Transverse colon (tissue), 4 donors: Measurements from ENCODE around the gene CHD6.

ENCODE experiments used
- CTCF ChIP-seq, 5 experiments: fragments of 200-600 bp in 3 of 5; fragments of 450-650 bp in 2 of 5; sonication (generic) in 3 of 5; IDR thresholded peaks; 1 replicate in 2 of 5; 2 replicates in 3 of 5; pipeline ENCODE4 v1.5.1; 2016 to 2017; ENCODE audit warnings: antibody characterized with exemption in 5 of 5, inconsistent platforms in 3 of 5, mild to moderate bottlenecking in 2 of 5, moderate library complexity in 1 of 5
- POLR2A ChIP-seq: fragments of 450-650 bp; IDR thresholded peaks from one replicate; pipeline ENCODE4 v1.6.1; 2016; ENCODE audit warnings: antibody characterized with exemption, mild to moderate bottlenecking, moderate library complexity
- POLR2AphosphoS5 ChIP-seq, 3 donors: sonication (generic); formaldehyde crosslinking; IDR thresholded peaks; one replicate each; pipeline ENCODE4 v1.6.1; 2016; ENCODE audit warnings: antibody characterized with exemption in 3 of 3

- TF ChIP-seq CTCF (IDR thresholded peaks at IDR 0.05), result no peak
- TF ChIP-seq POLR2A, result no peak
- no peak for TF ChIP-seq POLR2AphosphoS5 (IDR thresholded peaks at IDR 0.05)
These were observed 30.2 kb downstream of the CHD6 start for GRCh38 chr20:41587956-41588355.
